Measurements from ENCODE around the gene TMEM183A.

GRCh38 chr1:202998836-202999750, 8.1 kb upstream of the TMEM183A start:
- TF ChIP-seq CTCF (IDR thresholded peaks at IDR 0.05 in 2 of 3, conservative IDR thresholded peaks at IDR 0.05 in 1 of 3; ENCODE audit: insufficient read depth in 2 of 3, low read depth in 1 of 3, low read length in 3 of 3): peak; percentile 76 to 96 (median 80)
- no peak for TF ChIP-seq TBP (optimal IDR thresholded peaks at IDR 0.05; ENCODE audit: low read depth, low read length)
- no peak for TF ChIP-seq FOXA1 (IDR thresholded peaks at IDR 0.05; ENCODE audit: borderline replicate concordance)
- TF ChIP-seq POLR2H (tag; IDR thresholded peaks at IDR 0.05; ENCODE audit: low read depth): no peak
- no peak for TF ChIP-seq IRF1 (CRISPR knock-in tag; IDR thresholded peaks at IDR 0.05; ENCODE audit: borderline replicate concordance)
- no peak for TF ChIP-seq RFX5 (IDR thresholded peaks at IDR 0.05; ENCODE audit: low read depth, low read length)
- TF ChIP-seq ZFP36 (IDR thresholded peaks at IDR 0.05; ENCODE audit: low read depth, low read length, partially characterized antibody): no peak
- no peak for TF ChIP-seq NR1H2 (CRISPR knock-in tag; IDR thresholded peaks at IDR 0.05)
- no peak for TF ChIP-seq SRSF9 (IDR thresholded peaks at IDR 0.05; ENCODE audit: borderline replicate concordance, low read depth, low read length)
- TF ChIP-seq, protein P1, sequence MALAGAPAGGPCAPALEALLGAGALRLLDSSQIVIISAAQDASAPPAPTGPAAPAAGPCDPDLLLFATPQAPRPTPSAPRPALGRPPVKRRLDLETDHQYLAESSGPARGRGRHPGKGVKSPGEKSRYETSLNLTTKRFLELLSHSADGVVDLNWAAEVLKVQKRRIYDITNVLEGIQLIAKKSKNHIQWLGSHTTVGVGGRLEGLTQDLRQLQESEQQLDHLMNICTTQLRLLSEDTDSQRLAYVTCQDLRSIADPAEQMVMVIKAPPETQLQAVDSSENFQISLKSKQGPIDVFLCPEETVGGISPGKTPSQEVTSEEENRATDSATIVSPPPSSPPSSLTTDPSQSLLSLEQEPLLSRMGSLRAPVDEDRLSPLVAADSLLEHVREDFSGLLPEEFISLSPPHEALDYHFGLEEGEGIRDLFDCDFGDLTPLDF (CRISPR knock-in tag; IDR thresholded peaks at IDR 0.05): no peak
- TF ChIP-seq, protein P2, sequence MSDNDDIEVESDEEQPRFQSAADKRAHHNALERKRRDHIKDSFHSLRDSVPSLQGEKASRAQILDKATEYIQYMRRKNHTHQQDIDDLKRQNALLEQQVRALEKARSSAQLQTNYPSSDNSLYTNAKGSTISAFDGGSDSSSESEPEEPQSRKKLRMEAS (CRISPR knock-in tag; IDR thresholded peaks at IDR 0.05): no peak
